Measurements from ENCODE around the gene SEZ6L2.
"Not testable (repeated sequence)": the region's sequence is repeated elsewhere in the genome, so short reads cannot be mapped to it uniquely, and the experiment has no call there.

Gene SEZ6L2

DNA sequence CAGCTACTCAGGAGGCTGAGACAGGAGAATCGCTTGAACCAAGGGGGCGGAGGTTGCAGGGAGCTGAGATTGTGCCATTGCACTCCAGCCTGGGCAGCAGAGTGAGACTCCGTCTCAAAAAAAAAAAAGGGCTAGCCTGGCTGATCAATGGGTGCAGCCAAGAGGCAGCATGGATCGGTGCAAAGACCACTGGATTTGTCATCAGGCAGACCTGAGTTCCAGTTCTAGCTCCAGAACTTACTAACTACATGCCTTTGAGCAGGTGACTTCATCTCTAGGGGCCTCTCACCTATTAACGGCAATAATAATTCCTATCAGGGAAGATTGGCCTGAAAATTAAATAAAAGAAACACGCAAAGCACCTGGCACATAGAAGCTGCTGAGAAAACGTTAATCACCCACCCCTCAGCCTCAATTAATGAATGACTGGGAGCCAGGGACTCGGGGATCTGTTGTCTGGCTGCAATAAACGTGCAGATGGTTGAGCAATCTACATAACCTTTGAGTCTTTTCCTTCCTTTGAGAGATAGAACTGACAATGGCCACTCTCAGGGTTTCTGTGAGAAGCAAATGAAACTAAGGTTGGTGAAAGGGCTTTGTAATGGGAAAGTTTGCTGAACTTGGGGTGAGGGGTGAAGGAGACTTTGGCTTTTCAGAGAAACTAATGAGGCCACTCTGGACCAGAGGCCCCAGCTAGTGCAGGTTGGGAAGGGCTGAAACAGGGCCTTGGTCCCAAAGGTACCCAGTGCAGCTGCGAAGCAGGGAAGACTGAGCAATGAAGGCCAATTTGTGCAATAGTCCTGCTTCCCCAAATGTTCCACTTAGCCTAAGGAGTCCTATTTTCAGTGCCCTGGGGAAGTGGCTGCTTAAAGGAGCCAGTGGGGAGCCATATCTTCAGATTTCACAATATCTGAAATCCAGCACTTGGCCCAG, 7.6 kb downstream of the SEZ6L2 start:
- no peak overlapping the region for H3K27ac ChIP-seq (ENCODE audit: insufficient read depth in 1 of 2, low read depth in 1 of 2, low read length in 2 of 2, poor library complexity in 1 of 2, severe bottlenecking in 2 of 2)
- 95% methylated on average over 10 of the region's 10 CpGs for WGBS (ENCODE audit: insufficient coverage)
- no peak for DNase-seq
- H3K4me3 ChIP-seq (ENCODE audit: control insufficient read depth in 1 of 7, extremely low read depth in 1 of 7, insufficient read depth in 4 of 7, low read depth in 2 of 7, low read length in 6 of 7) = no peak overlapping the region
- no peaks in the 10 kb centered on the region for H3K36me3 ChIP-seq (ENCODE audit: control insufficient read depth in 4 of 4, insufficient read depth in 4 of 4, low read length in 3 of 4)
- H3K27me3 ChIP-seq (replicated peaks in 2 of 5; ENCODE audit: control insufficient read depth in 4 of 5, insufficient read depth in 5 of 5, low read length in 4 of 5) = peaks cover 0 to 4% (median 0%) of the 10 kb centered on the region in 5 experiments
- ChIA-PET CTCF (interaction anchor here (0.6 to 0.8 kb wide), 2 partner anchors 18 to 778 kb away, joined by 3 read pairs; no protein-coding TSS in a partner anchor), POLR2A (no interaction called here)
- H3K9me3 ChIP-seq (ENCODE audit: control extremely low read depth in 1 of 5, control insufficient read depth in 4 of 5, insufficient read depth in 2 of 5, low read depth in 1 of 5, low read length in 4 of 5) = no peaks in the 10 kb centered on the region
- H3K4me1 ChIP-seq (ENCODE audit: control extremely low read depth in 1 of 4, control insufficient read depth in 4 of 4, insufficient read depth in 4 of 4, low read length in 3 of 4) = no peaks in the 10 kb centered on the region

DNA sequence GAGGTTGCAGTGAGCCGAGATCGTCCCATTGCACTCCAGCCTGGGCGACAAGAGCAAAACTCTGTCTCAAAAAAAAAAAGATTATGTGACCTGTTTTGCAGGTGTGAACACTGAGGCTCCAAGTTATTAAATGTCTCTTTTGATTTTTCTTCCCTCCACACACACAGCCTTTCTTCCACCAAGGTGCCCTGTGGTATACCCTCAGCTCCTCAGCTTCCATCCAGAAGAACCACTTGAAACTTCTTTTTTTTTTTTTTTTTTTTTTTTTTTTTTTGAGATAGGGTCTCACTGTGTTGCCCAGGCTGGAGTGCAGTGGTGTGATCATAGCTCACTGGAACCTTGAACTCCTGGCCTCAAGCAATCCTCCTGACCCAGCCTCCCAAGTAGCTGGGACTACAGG, 10.0 kb downstream of the SEZ6L2 start:
- POLR2A ChIA-PET; H3K4me1 ChIP-seq (ENCODE audit: control extremely low read depth in 1 of 4, control insufficient read depth in 4 of 4, insufficient read depth in 4 of 4, low read length in 3 of 4): not testable (repeated sequence)
- CTCF ChIA-PET = interaction anchor here (1.2 kb wide), 1 partner anchor 41 kb away, joined by 3 read pairs; no protein-coding TSS in a partner anchor

DNA sequence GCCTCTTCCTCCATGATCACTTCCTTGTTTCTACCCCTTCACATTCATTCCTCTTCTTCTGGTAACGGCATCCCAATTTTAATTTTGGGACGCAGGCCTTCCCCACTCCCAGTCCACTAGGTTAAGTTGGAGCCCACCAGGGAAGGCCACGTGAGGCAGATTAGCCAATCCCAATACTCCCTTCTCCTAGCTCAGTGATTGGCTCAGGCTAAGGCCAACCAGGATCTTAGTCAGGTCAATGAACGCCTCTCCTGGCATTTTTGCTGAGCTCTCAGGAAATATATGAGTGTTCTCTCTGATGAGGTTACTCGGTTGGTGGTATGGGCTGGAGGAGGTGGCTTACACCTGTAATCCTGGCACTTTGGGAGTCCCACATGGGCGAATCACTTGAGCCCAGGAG, 15.4 kb downstream of the SEZ6L2 start:
- CTCF ChIA-PET = interaction anchor here (0.9 kb wide), 1 partner anchor 36 kb away, joined by 3 read pairs; no protein-coding TSS in a partner anchor
- no peaks in the 10 kb centered on the region for H3K4me1 ChIP-seq (ENCODE audit: control extremely low read depth in 1 of 4, control insufficient read depth in 4 of 4, insufficient read depth in 4 of 4, low read length in 3 of 4)
- no peaks in the 10 kb centered on the region for H3K36me3 ChIP-seq (ENCODE audit: control insufficient read depth in 4 of 4, insufficient read depth in 4 of 4, low read length in 3 of 4)
- no peak overlapping the region for H3K27ac ChIP-seq (ENCODE audit: insufficient read depth in 1 of 2, low read depth in 1 of 2, low read length in 2 of 2, poor library complexity in 1 of 2, severe bottlenecking in 2 of 2)
- DNase-seq = no peak
- H3K9me3 ChIP-seq (ENCODE audit: control extremely low read depth in 1 of 5, control insufficient read depth in 4 of 5, insufficient read depth in 2 of 5, low read depth in 1 of 5, low read length in 4 of 5) = no peaks in the 10 kb centered on the region
- H3K27me3 ChIP-seq (replicated peaks in 2 of 5; ENCODE audit: control insufficient read depth in 4 of 5, insufficient read depth in 5 of 5, low read length in 4 of 5) = peaks cover 0 to 1% (median 0%) of the 10 kb centered on the region in 5 experiments
- 96% methylated on average over 6 of the region's 6 CpGs for WGBS (ENCODE audit: insufficient coverage)
- POLR2A ChIA-PET = no interaction called here
- no peak overlapping the region for H3K4me3 ChIP-seq (ENCODE audit: control insufficient read depth in 1 of 7, extremely low read depth in 1 of 7, insufficient read depth in 4 of 7, low read depth in 2 of 7, low read length in 6 of 7)

More for the DNA sequence above, 10.0 kb downstream of the SEZ6L2 start:
- 100% methylated on average over 2 of the region's 3 CpGs for WGBS (ENCODE audit: insufficient coverage)
- H3K4me3 ChIP-seq (ENCODE audit: control insufficient read depth in 1 of 7, extremely low read depth in 1 of 7, insufficient read depth in 4 of 7, low read depth in 2 of 7, low read length in 6 of 7); H3K9me3 ChIP-seq (ENCODE audit: control extremely low read depth in 1 of 5, control insufficient read depth in 4 of 5, insufficient read depth in 2 of 5, low read depth in 1 of 5, low read length in 4 of 5); H3K27ac ChIP-seq (ENCODE audit: insufficient read depth in 1 of 2, low read depth in 1 of 2, low read length in 2 of 2, poor library complexity in 1 of 2, severe bottlenecking in 2 of 2); DNase-seq; H3K27me3 ChIP-seq (replicated peaks in 2 of 5; ENCODE audit: control insufficient read depth in 4 of 5, insufficient read depth in 5 of 5, low read length in 4 of 5); H3K36me3 ChIP-seq (ENCODE audit: control insufficient read depth in 4 of 4, insufficient read depth in 4 of 4, low read length in 3 of 4): not testable (repeated sequence)

DNA sequence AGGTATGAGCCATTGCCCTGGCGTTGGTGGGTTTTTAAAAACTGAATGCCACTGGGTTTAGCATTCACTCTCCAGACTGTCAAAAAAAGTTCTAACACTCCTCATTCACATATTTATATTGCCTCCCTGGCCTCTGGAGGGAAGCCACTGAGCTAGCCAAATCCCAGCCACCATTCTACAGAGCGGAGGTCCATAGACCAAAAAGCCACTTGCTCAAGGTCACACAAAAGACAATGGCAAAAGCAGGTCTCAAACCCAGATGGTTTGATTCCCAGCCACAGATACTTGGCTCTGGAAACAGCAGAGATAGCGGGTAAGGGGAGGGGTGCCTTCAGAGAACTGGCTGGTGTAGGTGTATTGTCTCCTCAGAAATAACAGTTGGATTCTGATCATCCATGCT, 18.3 kb downstream of the SEZ6L2 start:
- WGBS (ENCODE audit: insufficient coverage) = 100% methylated on average over 3 of the region's 3 CpGs
- no peaks in the 10 kb centered on the region for H3K36me3 ChIP-seq (ENCODE audit: control insufficient read depth in 4 of 4, insufficient read depth in 4 of 4, low read length in 3 of 4)
- DNase-seq = no peak
- CTCF ChIA-PET = no interaction called here
- H3K4me1 ChIP-seq (ENCODE audit: control extremely low read depth in 1 of 4, control insufficient read depth in 4 of 4, insufficient read depth in 4 of 4, low read length in 3 of 4) = peaks cover 0 to 12% (median 7%) of the 10 kb centered on the region in 4 experiments
- peaks cover 0 to 23% (median 10%) of the 10 kb centered on the region in 5 experiments for H3K27me3 ChIP-seq (replicated peaks in 2 of 5; ENCODE audit: control insufficient read depth in 4 of 5, insufficient read depth in 5 of 5, low read length in 4 of 5)
- POLR2A ChIA-PET = no interaction called here
- peaks cover 0 to 6% (median 0%) of the 10 kb centered on the region in 5 experiments for H3K9me3 ChIP-seq (ENCODE audit: control extremely low read depth in 1 of 5, control insufficient read depth in 4 of 5, insufficient read depth in 2 of 5, low read depth in 1 of 5, low read length in 4 of 5)
- H3K27ac ChIP-seq (ENCODE audit: insufficient read depth in 1 of 2, low read depth in 1 of 2, low read length in 2 of 2, poor library complexity in 1 of 2, severe bottlenecking in 2 of 2) = no peak overlapping the region
- H3K4me3 ChIP-seq (ENCODE audit: control insufficient read depth in 1 of 7, extremely low read depth in 1 of 7, insufficient read depth in 4 of 7, low read depth in 2 of 7, low read length in 6 of 7) = no peak overlapping the region

DNA sequence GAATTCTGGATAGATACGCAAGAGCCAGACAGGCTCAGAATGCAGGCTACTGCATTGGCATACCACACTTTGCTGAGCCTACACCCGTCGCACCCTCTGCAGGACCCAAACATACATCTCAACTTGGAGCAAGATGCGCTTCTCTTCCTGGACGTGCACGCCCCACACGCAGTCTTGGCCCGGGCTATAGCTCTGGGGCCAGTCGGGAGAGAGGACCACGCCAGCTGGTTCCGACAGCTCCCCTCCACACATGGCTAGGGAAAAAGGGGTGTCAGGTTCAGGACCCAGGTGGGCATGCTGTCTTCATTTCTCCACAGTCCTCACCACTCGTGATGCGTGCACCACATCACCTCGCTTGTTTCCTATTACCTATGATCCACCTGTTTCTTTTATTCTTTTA, 21.2 kb downstream of the SEZ6L2 start:
- DNase-seq = no peak
- H3K4me3 ChIP-seq (ENCODE audit: control insufficient read depth in 1 of 7, extremely low read depth in 1 of 7, insufficient read depth in 4 of 7, low read depth in 2 of 7, low read length in 6 of 7) = no peak overlapping the region
- ChIA-PET POLR2A (no interaction called here), CTCF (interaction anchor here (0.7 kb wide), 1 partner anchor 30 kb away, joined by 3 read pairs; no protein-coding TSS in a partner anchor)
- peaks cover 0 to 12% (median 7%) of the 10 kb centered on the region in 4 experiments for H3K4me1 ChIP-seq (ENCODE audit: control extremely low read depth in 1 of 4, control insufficient read depth in 4 of 4, insufficient read depth in 4 of 4, low read length in 3 of 4)
- peaks cover 0 to 6% (median 0%) of the 10 kb centered on the region in 5 experiments for H3K9me3 ChIP-seq (ENCODE audit: control extremely low read depth in 1 of 5, control insufficient read depth in 4 of 5, insufficient read depth in 2 of 5, low read depth in 1 of 5, low read length in 4 of 5)
- H3K27me3 ChIP-seq (replicated peaks in 2 of 5; ENCODE audit: control insufficient read depth in 4 of 5, insufficient read depth in 5 of 5, low read length in 4 of 5) = peaks cover 0 to 37% (median 15%) of the 10 kb centered on the region in 5 experiments
- no peaks in the 10 kb centered on the region for H3K36me3 ChIP-seq (ENCODE audit: control insufficient read depth in 4 of 4, insufficient read depth in 4 of 4, low read length in 3 of 4)
- H3K27ac ChIP-seq (ENCODE audit: insufficient read depth in 1 of 2, low read depth in 1 of 2, low read length in 2 of 2, poor library complexity in 1 of 2, severe bottlenecking in 2 of 2) = no peak overlapping the region
- WGBS (ENCODE audit: insufficient coverage) = 93% methylated on average over 11 of the region's 14 CpGs

DNA sequence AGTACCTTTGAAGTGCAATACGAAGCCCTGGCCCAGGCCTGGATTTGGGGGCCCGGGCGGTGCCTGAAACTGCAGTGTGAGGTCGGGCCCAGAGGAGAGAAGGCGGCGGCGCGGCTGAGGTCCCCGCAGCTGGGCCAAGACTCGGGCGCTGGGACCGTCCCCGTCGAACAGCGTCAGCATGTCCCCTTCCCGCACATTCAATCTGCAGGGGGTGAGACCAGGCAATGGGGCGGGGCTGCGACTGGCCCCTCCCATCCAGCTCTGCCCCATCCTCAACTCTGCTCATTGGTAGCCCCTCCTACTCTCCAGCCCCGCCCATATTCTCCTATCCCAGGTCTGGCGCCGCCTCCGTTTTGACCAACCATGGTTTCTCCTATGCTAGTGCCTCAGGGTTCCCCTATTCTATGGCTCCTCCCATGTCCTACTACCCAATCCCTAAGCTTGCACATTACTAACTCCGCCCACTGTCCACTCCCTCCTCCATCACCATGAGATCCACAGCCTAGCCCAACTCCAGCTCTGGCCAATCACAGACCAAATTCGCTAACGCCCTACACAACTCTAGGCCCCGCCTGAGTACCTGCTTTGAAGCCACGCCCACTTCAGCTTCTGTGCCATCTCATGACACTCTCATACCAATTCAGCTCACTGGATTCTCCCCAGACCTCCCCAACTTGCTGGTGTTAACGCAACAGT, 21.9 kb downstream of the SEZ6L2 start:
- CTCF ChIA-PET = interaction anchor here (0.6 to 1.3 kb wide), 3 partner anchors 17 to 29 kb away, joined by 3 read pairs; partner anchors contain the start of genes ASPHD1 and SEZ6L2
- Histone ChIP-seq H3K27me3 (replicated peaks in 2 of 5; ENCODE audit: control insufficient read depth in 4 of 5, insufficient read depth in 5 of 5, low read length in 4 of 5) (peaks cover 0 to 37% (median 15%) of the 10 kb centered on the region in 5 experiments), H3K9me3 (ENCODE audit: control extremely low read depth in 1 of 5, control insufficient read depth in 4 of 5, insufficient read depth in 2 of 5, low read depth in 1 of 5, low read length in 4 of 5) (peaks cover 0 to 6% (median 0%) of the 10 kb centered on the region in 5 experiments), H3K4me3 (ENCODE audit: control insufficient read depth in 1 of 7, extremely low read depth in 1 of 7, insufficient read depth in 4 of 7, low read depth in 2 of 7, low read length in 6 of 7) (peak overlapping the region in 3 of 7 experiments; percentile 46 to 59 (median 56)), H3K4me1 (ENCODE audit: control extremely low read depth in 1 of 4, control insufficient read depth in 4 of 4, insufficient read depth in 4 of 4, low read length in 3 of 4) (peaks cover 0 to 12% (median 7%) of the 10 kb centered on the region in 4 experiments), H3K36me3 (ENCODE audit: control insufficient read depth in 4 of 4, insufficient read depth in 4 of 4, low read length in 3 of 4) (no peaks in the 10 kb centered on the region), H3K27ac (ENCODE audit: insufficient read depth in 1 of 2, low read depth in 1 of 2, low read length in 2 of 2, poor library complexity in 1 of 2, severe bottlenecking in 2 of 2) (no peak overlapping the region)
- WGBS (ENCODE audit: insufficient coverage) = 18% methylated on average over 27 of the region's 28 CpGs
- POLR2A ChIA-PET = interaction anchor here (0.5 kb wide), 1 partner anchor 249 kb away, joined by 3 read pairs; no protein-coding TSS in a partner anchor
- peak; percentile 82 to 92 (median 91) for DNase-seq
